Measurements from ENCODE around the gene ZSWIM6. TPM values are rescaled to one million over a fixed set of nuclear protein-coding genes. Genes with fewer than 3 reads are reported as not detected.

Gene ZSWIM6
- total RNA-seq, 1 experiment from 2014 or later, result 12.9 TPM

DNA sequence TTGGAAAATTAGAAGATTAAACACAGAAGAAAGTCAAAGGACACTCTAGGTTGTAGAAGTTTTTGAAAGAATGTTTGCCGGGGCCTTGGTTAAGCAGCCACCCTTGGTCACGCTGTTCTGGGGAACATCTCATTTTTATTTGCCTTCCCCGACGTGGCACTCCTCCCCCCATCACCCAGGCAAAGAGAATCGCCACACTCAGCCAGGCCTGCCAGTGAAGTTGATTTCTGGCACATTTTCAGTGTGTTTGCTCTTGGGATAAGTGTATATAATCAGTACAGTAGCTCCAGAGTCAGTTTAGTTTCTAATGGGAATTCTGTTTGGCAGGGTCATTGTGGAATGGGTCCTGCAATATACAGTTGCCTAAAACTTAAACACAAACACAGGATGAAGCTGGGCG lies 243.5 kb downstream of the ZSWIM6 start:
- ChIA-PET CTCF (interaction anchor here (0.6 kb wide), 1 partner anchor 79 kb away, joined by 13 read pairs; no protein-coding TSS in a partner anchor), POLR2A (ENCODE audit: unreplicated experiment) (no interaction called here)
- Histone ChIP-seq H3K36me3 (ENCODE audit: low read depth) (no peaks in the 10 kb centered on the region), H3K27ac (no peak overlapping the region), H3K4me1 (replicated peaks; ENCODE audit: insufficient read depth) (no peaks in the 10 kb centered on the region), H3K79me2 (ENCODE audit: low read depth) (no peaks in the 10 kb centered on the region), H3F3A (ENCODE audit: insufficient read depth, low read depth) (no peaks in the 10 kb centered on the region), H3K9me2 (ENCODE audit: insufficient read depth) (no peaks in the 10 kb centered on the region), H2AFZ (no peak overlapping the region), H3K4me2 (no peak overlapping the region), H3K27me3 (ENCODE audit: insufficient read depth, low read depth) (peaks cover 9% of the 10 kb centered on the region), H4K20me1 (ENCODE audit: insufficient read depth) (no peaks in the 10 kb centered on the region), H3K4me3 (no peak overlapping the region), H3K9me3 (ENCODE audit: insufficient read depth, low read depth) (no peaks in the 10 kb centered on the region)
- intact Hi-C loops (cut with micrococcal nuclease; ENCODE audit: unreplicated experiment), result no loop called here
- no peak for DNase-seq
- no TSS peak for BruUV-seq (replicated peaks)
- no peak for TF ChIP-seq EZH2 (IDR thresholded peaks at IDR 0.05; ENCODE audit: low read depth)
- TF ChIP-seq, protein P1, sequence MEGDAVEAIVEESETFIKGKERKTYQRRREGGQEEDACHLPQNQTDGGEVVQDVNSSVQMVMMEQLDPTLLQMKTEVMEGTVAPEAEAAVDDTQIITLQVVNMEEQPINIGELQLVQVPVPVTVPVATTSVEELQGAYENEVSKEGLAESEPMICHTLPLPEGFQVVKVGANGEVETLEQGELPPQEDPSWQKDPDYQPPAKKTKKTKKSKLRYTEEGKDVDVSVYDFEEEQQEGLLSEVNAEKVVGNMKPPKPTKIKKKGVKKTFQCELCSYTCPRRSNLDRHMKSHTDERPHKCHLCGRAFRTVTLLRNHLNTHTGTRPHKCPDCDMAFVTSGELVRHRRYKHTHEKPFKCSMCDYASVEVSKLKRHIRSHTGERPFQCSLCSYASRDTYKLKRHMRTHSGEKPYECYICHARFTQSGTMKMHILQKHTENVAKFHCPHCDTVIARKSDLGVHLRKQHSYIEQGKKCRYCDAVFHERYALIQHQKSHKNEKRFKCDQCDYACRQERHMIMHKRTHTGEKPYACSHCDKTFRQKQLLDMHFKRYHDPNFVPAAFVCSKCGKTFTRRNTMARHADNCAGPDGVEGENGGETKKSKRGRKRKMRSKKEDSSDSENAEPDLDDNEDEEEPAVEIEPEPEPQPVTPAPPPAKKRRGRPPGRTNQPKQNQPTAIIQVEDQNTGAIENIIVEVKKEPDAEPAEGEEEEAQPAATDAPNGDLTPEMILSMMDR (conservative IDR thresholded peaks at IDR 0.05), result no peak

DNA sequence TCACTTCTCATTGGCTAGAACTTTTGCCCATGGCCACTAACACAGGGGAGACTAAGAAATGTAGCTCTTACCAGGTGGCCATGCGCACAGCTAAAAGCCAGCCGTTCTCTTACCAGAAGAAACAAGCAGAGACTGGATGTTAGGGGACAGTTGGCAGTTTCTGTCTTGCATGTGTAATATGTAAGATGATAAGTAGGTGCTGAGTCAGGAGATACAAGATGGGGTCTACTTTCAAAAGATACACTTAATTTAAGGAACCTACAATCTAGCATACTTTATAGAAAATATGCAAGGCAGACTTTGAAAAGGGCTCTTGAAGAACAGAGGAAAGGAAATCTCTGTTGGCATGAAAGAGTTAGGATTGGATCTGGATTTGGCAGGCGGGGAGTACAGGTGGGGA lies 244.5 kb downstream of the ZSWIM6 start:
- H3K27me3 ChIP-seq (ENCODE audit: insufficient read depth, low read depth), result peaks cover 9% of the 10 kb centered on the region
- H3K4me2 ChIP-seq, result no peak overlapping the region
- ChIA-PET CTCF (no interaction called here), POLR2A (ENCODE audit: unreplicated experiment) (no interaction called here)
- H4K20me1 ChIP-seq (ENCODE audit: insufficient read depth), result no peaks in the 10 kb centered on the region
- intact Hi-C loops (cut with micrococcal nuclease; ENCODE audit: unreplicated experiment), result no loop called here
- H3K79me2 ChIP-seq (ENCODE audit: low read depth), result no peaks in the 10 kb centered on the region
- DNase-seq, result no peak
- H3K36me3 ChIP-seq (ENCODE audit: low read depth), result no peaks in the 10 kb centered on the region
- TF ChIP-seq, protein P1 (conservative IDR thresholded peaks at IDR 0.05), result no peak
- H3F3A ChIP-seq (ENCODE audit: insufficient read depth, low read depth), result no peaks in the 10 kb centered on the region
- H3K4me1 ChIP-seq (replicated peaks; ENCODE audit: insufficient read depth), result no peaks in the 10 kb centered on the region
- no peak overlapping the region for H2AFZ ChIP-seq
- no peak overlapping the region for H3K27ac ChIP-seq
- no peaks in the 10 kb centered on the region for H3K9me3 ChIP-seq (ENCODE audit: insufficient read depth, low read depth)
- no TSS peak for BruUV-seq (replicated peaks)
- H3K4me3 ChIP-seq, result no peak overlapping the region
- no peaks in the 10 kb centered on the region for H3K9me2 ChIP-seq (ENCODE audit: insufficient read depth)

DNA sequence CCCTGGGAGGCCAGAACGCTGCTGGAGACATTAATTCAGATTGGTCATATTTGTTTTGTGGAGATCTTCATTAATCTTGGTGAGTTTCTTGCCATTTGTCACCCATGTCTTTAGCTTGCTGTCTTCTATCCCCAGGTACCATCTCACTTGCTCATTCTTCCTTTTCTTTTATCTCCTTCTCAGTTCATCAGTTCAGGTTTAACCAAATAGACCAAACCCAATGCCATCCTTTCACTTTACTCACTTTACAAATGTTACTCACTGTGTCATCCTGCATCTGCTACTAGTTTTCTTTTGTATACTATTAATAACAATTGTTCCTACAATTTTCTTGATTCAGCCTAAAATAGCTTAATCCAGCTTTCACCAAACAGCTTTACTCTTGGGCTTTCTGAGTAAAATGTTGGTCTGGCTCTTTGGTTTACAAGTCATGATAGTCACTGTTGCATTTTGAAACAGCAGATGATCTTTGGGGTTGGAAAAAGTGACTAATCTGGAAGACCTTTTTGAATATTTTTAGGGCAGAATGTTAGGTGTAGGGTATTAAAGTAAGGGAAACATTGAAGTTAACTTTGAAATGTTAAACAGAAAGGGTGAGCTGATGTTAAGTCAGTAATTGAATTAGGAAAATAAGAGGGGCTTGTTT lies 246.9 kb downstream of the ZSWIM6 start:
- Histone ChIP-seq H3K4me1 (replicated peaks; ENCODE audit: insufficient read depth) (no peaks in the 10 kb centered on the region), H3K27me3 (ENCODE audit: insufficient read depth, low read depth) (peaks cover 9% of the 10 kb centered on the region), H3K27ac (no peak overlapping the region), H4K20me1 (ENCODE audit: insufficient read depth) (no peaks in the 10 kb centered on the region), H3K79me2 (ENCODE audit: low read depth) (no peaks in the 10 kb centered on the region), H3F3A (ENCODE audit: insufficient read depth, low read depth) (no peaks in the 10 kb centered on the region), H3K4me2 (no peak overlapping the region), H3K9me3 (ENCODE audit: insufficient read depth, low read depth) (no peaks in the 10 kb centered on the region), H3K9me2 (ENCODE audit: insufficient read depth) (no peaks in the 10 kb centered on the region), H3K4me3 (no peak overlapping the region), H3K36me3 (ENCODE audit: low read depth) (no peaks in the 10 kb centered on the region), H2AFZ (no peak overlapping the region)
- TF ChIP-seq, protein P1 (conservative IDR thresholded peaks at IDR 0.05), result no peak
- no peak for TF ChIP-seq EZH2 (IDR thresholded peaks at IDR 0.05; ENCODE audit: low read depth)
- POLR2A ChIA-PET (ENCODE audit: unreplicated experiment), result no interaction called here
- BruUV-seq (replicated peaks), result no TSS peak
- CTCF ChIA-PET, result no interaction called here
- DNase-seq, result no peak
- intact Hi-C loops (cut with micrococcal nuclease; ENCODE audit: unreplicated experiment), result no loop called here
